ENCODE results near the gene GTF2A1L.

The GTF2A1L gene

GRCh38 chr2:48712151-48712550 lies 94.5 kb downstream of the GTF2A1L start:
- FAIRE-seq = no peak
- TF ChIP-seq POLR2AphosphoS5 (IDR thresholded peaks at IDR 0.05; ENCODE audit: low read depth, low read length) = no peak
- no peak for TF ChIP-seq TAF1 (IDR thresholded peaks at IDR 0.05; ENCODE audit: borderline replicate concordance, low read depth, low read length)
- no peak for TF ChIP-seq POLR2A (IDR thresholded peaks at IDR 0.05; ENCODE audit: low read depth, low read length)
- no peak for DNase-seq (ENCODE audit: insufficient read length)

GRCh38 chr2:48713647-48714046 lies 96.0 kb downstream of the GTF2A1L start:
- DNase-seq (ENCODE audit: insufficient read length) (no peak), FAIRE-seq (no peak)
- TF ChIP-seq TAF1 (IDR thresholded peaks at IDR 0.05; ENCODE audit: borderline replicate concordance, low read depth, low read length) (no peak), POLR2AphosphoS5 (IDR thresholded peaks at IDR 0.05; ENCODE audit: low read depth, low read length) (no peak), POLR2A (IDR thresholded peaks at IDR 0.05; ENCODE audit: low read depth, low read length) (no peak)

GRCh38 chr2:48714245-48714644 lies 96.6 kb downstream of the GTF2A1L start:
- FAIRE-seq = no peak
- DNase-seq (ENCODE audit: insufficient read length) = no peak
- TF ChIP-seq TAF1 (IDR thresholded peaks at IDR 0.05; ENCODE audit: borderline replicate concordance, low read depth, low read length) (no peak), POLR2A (IDR thresholded peaks at IDR 0.05; ENCODE audit: low read depth, low read length) (no peak), POLR2AphosphoS5 (IDR thresholded peaks at IDR 0.05; ENCODE audit: low read depth, low read length) (no peak)

- no peak for FAIRE-seq
Observed at GRCh38 chr2:48715042-48715899, 97.6 kb downstream of the GTF2A1L start.

GRCh38 chr2:48715956-48716355 lies 98.3 kb downstream of the GTF2A1L start:
- FAIRE-seq (no peak), DNase-seq (ENCODE audit: insufficient read length) (no peak)
- TF ChIP-seq POLR2A (IDR thresholded peaks at IDR 0.05; ENCODE audit: low read depth, low read length) (no peak), TAF1 (IDR thresholded peaks at IDR 0.05; ENCODE audit: borderline replicate concordance, low read depth, low read length) (no peak), POLR2AphosphoS5 (IDR thresholded peaks at IDR 0.05; ENCODE audit: low read depth, low read length) (no peak)

More at GRCh38 chr2:48715042-48715899, 97.6 kb downstream of the GTF2A1L start:
- no peak for DNase-seq (ENCODE audit: insufficient read length)
- TF ChIP-seq POLR2A (IDR thresholded peaks at IDR 0.05; ENCODE audit: low read depth, low read length) (no peak), TAF1 (IDR thresholded peaks at IDR 0.05; ENCODE audit: borderline replicate concordance, low read depth, low read length) (no peak), POLR2AphosphoS5 (IDR thresholded peaks at IDR 0.05; ENCODE audit: low read depth, low read length) (no peak)

DNA sequence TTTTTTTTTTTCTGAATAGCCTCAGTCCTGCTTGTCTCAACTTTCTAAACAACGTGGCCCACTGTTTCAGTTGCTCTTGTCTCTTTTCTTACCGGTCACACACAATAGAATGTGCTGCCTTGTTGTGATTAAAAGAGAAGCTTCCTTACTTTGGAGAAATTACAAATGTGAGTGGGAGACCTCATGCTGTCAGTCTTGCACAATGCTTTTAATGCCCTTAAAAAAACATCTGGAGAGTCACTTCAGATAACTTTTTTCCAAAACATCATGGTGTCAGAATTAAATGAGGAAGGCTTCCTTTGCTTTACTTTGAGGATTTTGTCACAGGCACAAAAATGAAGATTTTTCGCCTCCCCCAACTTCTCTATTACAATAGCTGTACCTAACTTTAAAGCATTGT lies 100.2 kb downstream of the GTF2A1L start:
- FAIRE-seq = no peak
- no peak for DNase-seq (ENCODE audit: insufficient read length)
- TF ChIP-seq TAF1 (IDR thresholded peaks at IDR 0.05; ENCODE audit: borderline replicate concordance, low read depth, low read length) = no peak
- no peak for TF ChIP-seq POLR2AphosphoS5 (IDR thresholded peaks at IDR 0.05; ENCODE audit: low read depth, low read length)
- no peak for TF ChIP-seq POLR2A (IDR thresholded peaks at IDR 0.05; ENCODE audit: low read depth, low read length)

DNA sequence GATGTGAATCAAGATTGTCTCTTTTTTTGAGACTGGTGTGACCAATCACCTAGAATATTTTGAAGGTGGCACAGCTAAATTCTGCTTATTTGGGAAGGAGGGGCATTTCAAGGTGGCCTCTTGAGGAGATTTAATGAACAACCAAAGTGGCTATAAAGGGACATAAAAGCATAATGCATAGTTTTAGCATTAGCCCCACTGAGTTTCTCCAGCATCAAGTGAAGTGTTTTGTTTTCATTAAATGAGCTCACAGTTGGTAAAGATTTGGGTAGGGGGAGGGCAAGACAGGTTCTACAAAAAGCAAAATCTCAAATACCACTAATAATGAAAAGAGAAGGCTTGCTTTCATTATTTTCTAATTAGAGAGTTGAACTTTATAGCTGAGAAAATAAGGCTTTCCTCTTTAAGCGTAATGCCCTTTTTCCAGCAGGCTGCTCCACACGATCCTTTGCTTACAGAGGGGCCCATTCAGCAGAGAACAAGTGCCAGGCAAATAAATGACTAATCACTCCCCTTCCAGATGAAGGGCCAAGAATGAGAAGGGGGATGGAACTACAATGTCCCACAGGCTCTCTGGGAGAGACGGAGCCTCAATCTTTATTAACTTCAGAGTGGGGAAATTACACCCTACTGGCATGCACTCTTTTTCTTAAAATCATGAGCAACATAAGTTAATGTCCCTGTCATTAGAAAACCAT lies 102.0 kb downstream of the GTF2A1L start:
- DNase-seq (ENCODE audit: insufficient read length) = no peak
- TF ChIP-seq POLR2AphosphoS5 (IDR thresholded peaks at IDR 0.05; ENCODE audit: low read depth, low read length) = no peak
- no peak for TF ChIP-seq POLR2A (IDR thresholded peaks at IDR 0.05; ENCODE audit: low read depth, low read length)
- no peak for TF ChIP-seq TAF1 (IDR thresholded peaks at IDR 0.05; ENCODE audit: borderline replicate concordance, low read depth, low read length)
- FAIRE-seq = no peak

DNA sequence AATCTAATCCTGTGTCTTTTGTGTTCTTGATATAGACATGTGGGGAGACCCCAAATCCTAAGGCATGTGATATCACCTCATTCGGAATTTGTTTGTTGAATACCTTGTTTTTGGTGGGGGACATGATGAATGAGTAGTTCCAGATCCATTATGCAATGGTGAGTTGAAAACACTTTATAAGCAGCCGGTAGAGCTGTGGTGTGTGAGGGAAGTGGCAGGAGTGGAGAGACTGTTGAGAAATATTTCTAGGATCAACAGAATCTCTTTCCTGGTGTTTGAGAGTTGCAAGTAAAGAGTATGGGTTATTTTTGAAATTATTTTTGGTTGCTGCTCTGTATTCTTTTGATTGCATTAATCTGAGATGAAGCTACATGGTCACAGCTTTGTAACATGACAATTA lies 103.5 kb downstream of the GTF2A1L start:
- TF ChIP-seq TAF1 (IDR thresholded peaks at IDR 0.05; ENCODE audit: borderline replicate concordance, low read depth, low read length) = no peak
- TF ChIP-seq POLR2AphosphoS5 (IDR thresholded peaks at IDR 0.05; ENCODE audit: low read depth, low read length) = no peak
- no peak for FAIRE-seq
- no peak for DNase-seq (ENCODE audit: insufficient read length)

DNA sequence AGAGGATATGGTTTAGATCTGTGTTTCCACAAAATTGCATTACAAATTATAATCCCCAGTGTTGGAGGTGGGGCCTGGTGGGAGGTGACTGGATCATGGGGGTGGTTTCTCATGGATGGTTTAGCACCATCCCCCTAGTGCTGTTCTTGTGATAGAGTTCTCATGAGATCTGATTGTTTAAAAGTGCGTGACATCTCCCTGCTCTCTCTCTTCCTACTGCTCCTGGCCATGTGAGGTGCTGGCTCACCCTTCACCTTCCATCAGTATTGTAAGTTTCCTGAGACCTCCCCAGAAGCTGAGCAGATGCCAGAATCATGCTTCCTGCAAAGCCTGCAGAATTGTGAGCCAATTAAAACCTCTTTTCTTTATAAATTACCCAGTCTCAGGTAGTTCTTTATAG lies 104.7 kb downstream of the GTF2A1L start:
- TF ChIP-seq POLR2AphosphoS5 (IDR thresholded peaks at IDR 0.05; ENCODE audit: low read depth, low read length) (no peak), POLR2A (IDR thresholded peaks at IDR 0.05; ENCODE audit: low read depth, low read length) (no peak)
- FAIRE-seq = no peak

GRCh38 chr2:48723129-48723528 lies 105.5 kb downstream of the GTF2A1L start:
- TF ChIP-seq POLR2AphosphoS5 (IDR thresholded peaks at IDR 0.05; ENCODE audit: low read depth, low read length) (no peak), TAF1 (IDR thresholded peaks at IDR 0.05; ENCODE audit: borderline replicate concordance, low read depth, low read length) (no peak), POLR2A (IDR thresholded peaks at IDR 0.05; ENCODE audit: low read depth, low read length) (no peak)
- FAIRE-seq (no peak), DNase-seq (ENCODE audit: insufficient read length) (no peak)

More for the DNA sequence above, 104.7 kb downstream of the GTF2A1L start:
- DNase-seq (ENCODE audit: insufficient read length) = no peak

DNA sequence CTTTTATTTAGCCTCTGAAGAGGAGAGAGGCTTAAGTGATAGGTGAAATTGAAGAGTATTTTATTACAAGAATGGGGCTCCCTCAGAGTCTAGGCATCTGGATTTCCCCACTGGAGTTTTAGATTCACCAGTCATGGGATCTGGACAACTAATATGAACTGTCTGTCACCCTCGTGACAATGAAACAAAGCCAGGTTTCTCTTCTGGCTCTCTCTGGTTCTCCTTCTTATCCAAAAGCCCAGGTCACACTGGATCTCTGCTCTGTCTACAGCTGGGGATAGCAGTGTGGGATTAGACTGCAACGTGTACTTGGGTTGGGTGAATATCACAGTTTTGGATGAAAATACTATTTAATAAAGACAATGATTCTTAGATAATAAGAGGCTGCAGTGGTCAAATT lies 106.6 kb downstream of the GTF2A1L start:
- no peak for FAIRE-seq
- DNase-seq (ENCODE audit: insufficient read length) = no peak
- TF ChIP-seq POLR2AphosphoS5 (IDR thresholded peaks at IDR 0.05; ENCODE audit: low read depth, low read length) = no peak
- no peak for TF ChIP-seq TAF1 (IDR thresholded peaks at IDR 0.05; ENCODE audit: borderline replicate concordance, low read depth, low read length)
- no peak for TF ChIP-seq POLR2A (IDR thresholded peaks at IDR 0.05; ENCODE audit: low read depth, low read length)

All from GM12892 (cell line).